ENCODE results near the gene SVBP.

GRCh38 chr1:42806171-42806570 lies 11.0 kb downstream of the SVBP start:
- TF ChIP-seq, protein P1, sequence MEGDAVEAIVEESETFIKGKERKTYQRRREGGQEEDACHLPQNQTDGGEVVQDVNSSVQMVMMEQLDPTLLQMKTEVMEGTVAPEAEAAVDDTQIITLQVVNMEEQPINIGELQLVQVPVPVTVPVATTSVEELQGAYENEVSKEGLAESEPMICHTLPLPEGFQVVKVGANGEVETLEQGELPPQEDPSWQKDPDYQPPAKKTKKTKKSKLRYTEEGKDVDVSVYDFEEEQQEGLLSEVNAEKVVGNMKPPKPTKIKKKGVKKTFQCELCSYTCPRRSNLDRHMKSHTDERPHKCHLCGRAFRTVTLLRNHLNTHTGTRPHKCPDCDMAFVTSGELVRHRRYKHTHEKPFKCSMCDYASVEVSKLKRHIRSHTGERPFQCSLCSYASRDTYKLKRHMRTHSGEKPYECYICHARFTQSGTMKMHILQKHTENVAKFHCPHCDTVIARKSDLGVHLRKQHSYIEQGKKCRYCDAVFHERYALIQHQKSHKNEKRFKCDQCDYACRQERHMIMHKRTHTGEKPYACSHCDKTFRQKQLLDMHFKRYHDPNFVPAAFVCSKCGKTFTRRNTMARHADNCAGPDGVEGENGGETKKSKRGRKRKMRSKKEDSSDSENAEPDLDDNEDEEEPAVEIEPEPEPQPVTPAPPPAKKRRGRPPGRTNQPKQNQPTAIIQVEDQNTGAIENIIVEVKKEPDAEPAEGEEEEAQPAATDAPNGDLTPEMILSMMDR (IDR thresholded peaks at IDR 0.05; ENCODE audit: low read depth, low read length, missing input control) = no peak
- no peak for TF ChIP-seq YY1 (IDR thresholded peaks at IDR 0.05)
- TF ChIP-seq EGR1 (IDR thresholded peaks at IDR 0.05; ENCODE audit: low read depth in 2 of 2) = no peak
- no peak for TF ChIP-seq MAX (IDR thresholded peaks at IDR 0.05)
- no peak for TF ChIP-seq REST (IDR thresholded peaks at IDR 0.05)
